Mesenchymal stem cell (in vitro differentiated cells and primary cell): ENCODE results near the gene MORC4.

Experiments used
- DNase-seq: peaks from one replicate; pipeline ENCODE4 v3.0.0-alpha.2; 2013
- H2AFZ ChIP-seq: one replicate; pipeline ENCODE4 v1.6.1; 2013; ENCODE audit warnings: low read depth, mild to moderate bottlenecking, control low read depth, inconsistent platforms, low read length, moderate library complexity
- H2AK5ac ChIP-seq: 2 replicates; pipeline ENCODE4 v1.6.1; 2013; ENCODE audit warnings: low read length, moderate library complexity, mild to moderate bottlenecking, inconsistent platforms; ENCODE audit not compliant: severe bottlenecking
- H2BK120ac ChIP-seq: one replicate; pipeline ENCODE4 v1.6.1; 2013; ENCODE audit warnings: low read depth, mild to moderate bottlenecking, inconsistent platforms, low read length, moderate library complexity
- H2BK12ac ChIP-seq, 2 experiments: one replicate each; pipeline ENCODE4 v1.6.1; 2013; ENCODE audit warnings: inconsistent platforms in 2 of 2, low read length in 2 of 2, mild to moderate bottlenecking in 2 of 2, moderate library complexity in 2 of 2, control low read depth in 1 of 2
- H2BK15ac ChIP-seq: one replicate; pipeline ENCODE4 v1.6.1; 2013; ENCODE audit warnings: mild to moderate bottlenecking, low read depth, inconsistent platforms; ENCODE audit not compliant: poor library complexity, severe bottlenecking
- H2BK5ac ChIP-seq: 2 replicates; pipeline ENCODE4 v1.6.1; 2013; ENCODE audit warnings: low read depth, mild to moderate bottlenecking, low read length, control low read depth, inconsistent platforms; ENCODE audit not compliant: poor library complexity, severe bottlenecking
- H3K14ac ChIP-seq, 2 experiments: one replicate each; pipeline ENCODE4 v1.6.1; 2013; ENCODE audit warnings: inconsistent platforms in 2 of 2, low read length in 2 of 2, control low read depth in 1 of 2, mild to moderate bottlenecking in 1 of 2, moderate library complexity in 1 of 2
- H3K18ac ChIP-seq, 2 experiments: one replicate each; pipeline ENCODE4 v1.6.1; 2013; ENCODE audit warnings: inconsistent platforms in 2 of 2, low read length in 2 of 2, control low read depth in 1 of 2, low read depth in 1 of 2, mild to moderate bottlenecking in 1 of 2
- H3K23ac ChIP-seq, 2 experiments: one replicate each; pipeline ENCODE4 v1.6.1; 2013; ENCODE audit warnings: inconsistent platforms in 2 of 2, low read length in 2 of 2, mild to moderate bottlenecking in 2 of 2, moderate library complexity in 2 of 2, control low read depth in 1 of 2
- H3K27ac ChIP-seq: 2 replicates; pipeline ENCODE4 v1.5.1; 2013; ENCODE audit warnings: mild to moderate bottlenecking, moderate library complexity, low read length, control low read depth, inconsistent platforms; ENCODE audit not compliant: poor library complexity, severe bottlenecking
- H3K27me3 ChIP-seq, 2 experiments: 2 replicates each; pipeline versions ENCODE4 v1.6.1 to v1.7.0; 2013; ENCODE audit warnings: low read length in 2 of 2, mild to moderate bottlenecking in 2 of 2, moderate library complexity in 2 of 2, control low read depth in 1 of 2, inconsistent platforms in 1 of 2; ENCODE audit not compliant: control insufficient read depth in 1 of 2, insufficient read depth in 1 of 2
- H3K36me3 ChIP-seq, 2 experiments: 2 replicates each; pipeline versions ENCODE4 v1.6.1 to v1.7.0; 2013; ENCODE audit warnings: low read length in 2 of 2, control low read depth in 1 of 2, inconsistent platforms in 1 of 2, low read depth in 1 of 2, mild to moderate bottlenecking in 1 of 2; ENCODE audit not compliant: insufficient read depth in 2 of 2, control insufficient read depth in 1 of 2
- H3K4ac ChIP-seq, 2 experiments: one replicate each; pipeline ENCODE4 v1.6.1; 2013; ENCODE audit warnings: inconsistent platforms in 2 of 2, low read length in 2 of 2, mild to moderate bottlenecking in 2 of 2, moderate library complexity in 2 of 2, control low read depth in 1 of 2, low read depth in 1 of 2
- H3K4me1 ChIP-seq: 2 replicates; pipeline ENCODE4 v1.6.1; 2013; ENCODE audit warnings: low read depth, low read length, control low read depth; ENCODE audit not compliant: control insufficient read depth, insufficient read depth
- H3K4me2 ChIP-seq: 2 replicates; pipeline ENCODE4 v1.6.1; 2013; ENCODE audit warnings: low read length, mild to moderate bottlenecking, inconsistent platforms; ENCODE audit not compliant: poor library complexity, severe bottlenecking
- H3K4me3 ChIP-seq, 2 experiments: 2 replicates each; pipeline versions ENCODE4 v1.5.1 to v1.7.0; 2013; ENCODE audit warnings: low read length in 2 of 2, mild to moderate bottlenecking in 2 of 2, control low read depth in 1 of 2, low read depth in 1 of 2; ENCODE audit not compliant: insufficient read depth in 1 of 2
- H3K79me1 ChIP-seq: replicated peaks from 2 replicates; pipeline ENCODE4 v1.6.1; 2013; ENCODE audit warnings: mild to moderate bottlenecking, control low read depth, low read length, inconsistent platforms; ENCODE audit not compliant: poor library complexity, severe bottlenecking
- H3K9ac ChIP-seq: 2 replicates; pipeline ENCODE4 v1.7.0; 2013; ENCODE audit warnings: mild to moderate bottlenecking, low read length, moderate library complexity
- H3K9me3 ChIP-seq: 2 replicates; pipeline ENCODE4 v1.7.0; 2013; ENCODE audit warnings: mild to moderate bottlenecking, low read length; ENCODE audit not compliant: control insufficient read depth
- H4K8ac ChIP-seq: one replicate; pipeline ENCODE4 v1.6.1; 2013; ENCODE audit warnings: inconsistent platforms, mild to moderate bottlenecking, low read length, moderate library complexity
- H4K91ac ChIP-seq: one replicate; pipeline ENCODE4 v1.6.1; 2013; ENCODE audit warnings: mild to moderate bottlenecking, low read length, inconsistent platforms
- WGBS: methylation state at CpG from one replicate; pipeline ENCODE4 v1.1.7; 2013; ENCODE audit warnings: mixed read lengths; 5-methylcytosine and 5-hydroxymethylcytosine counted together

Gene MORC4

GRCh38 chrX:106921637-106922036 is 78.4 kb downstream of the MORC4 start:
- no peak overlapping the region for H3K23ac ChIP-seq
- no peak overlapping the region for H4K91ac ChIP-seq
- no peak overlapping the region for H3K18ac ChIP-seq
- H3K79me1 ChIP-seq = no peaks in the 10 kb centered on the region
- peaks cover 12% of the 10 kb centered on the region for H3K4me1 ChIP-seq
- no peak overlapping the region for H3K14ac ChIP-seq
- peaks cover 0 to 40% of the 10 kb centered on the region in 2 experiments for H3K27me3 ChIP-seq
- no peak overlapping the region for H3K27ac ChIP-seq
- H4K8ac ChIP-seq = no peak overlapping the region
- H2AK5ac ChIP-seq = no peak overlapping the region
- H2AFZ ChIP-seq = no peak overlapping the region
- H3K9me3 ChIP-seq = no peaks in the 10 kb centered on the region
- no peak overlapping the region for H2BK120ac ChIP-seq
- H2BK12ac ChIP-seq = no peak overlapping the region
- H3K4ac ChIP-seq = no peak overlapping the region
- no peak overlapping the region for H2BK5ac ChIP-seq
- H3K36me3 ChIP-seq = no peaks in the 10 kb centered on the region
- WGBS = 90% methylated on average over 1 of the region's 2 CpGs
- H2BK15ac ChIP-seq = no peak overlapping the region
- DNase-seq = no peak
- no peak overlapping the region for H3K9ac ChIP-seq
- no peak overlapping the region for H3K4me3 ChIP-seq
- no peak overlapping the region for H3K4me2 ChIP-seq

- Histone ChIP-seq H3K18ac (no peak within 1 kb of the TSS), H3K4ac (no peak within 1 kb of the TSS), H3K4me1 (peaks cover 12% of the 10 kb centered on the region), H3K27me3 (peaks cover 0 to 50% of the 10 kb centered on the region in 2 experiments), H3K9me3 (no peaks in the 10 kb centered on the region), H2BK15ac (no peak within 1 kb of the TSS), H4K91ac (no peak within 1 kb of the TSS), H3K23ac (no peak within 1 kb of the TSS), H3K36me3 (no peaks in the 10 kb centered on the region), H4K8ac (no peak within 1 kb of the TSS), H2AK5ac (no peak within 1 kb of the TSS), H3K9ac (no peak within 1 kb of the TSS), H2AFZ (no peak within 1 kb of the TSS), H3K14ac (no peak within 1 kb of the TSS), H3K27ac (no peak within 1 kb of the TSS), H3K4me3 (no peak within 1 kb of the TSS), H2BK12ac (no peak within 1 kb of the TSS), H3K4me2 (no peak within 1 kb of the TSS), H2BK120ac (no peak within 1 kb of the TSS), H3K79me1 (no peaks in the 10 kb centered on the region), H2BK5ac (no peak within 1 kb of the TSS)
- 9% methylated on average over 2 of the region's 2 CpGs for WGBS
- DNase-seq = no peak
These were observed 80.0 kb downstream of the MORC4 start, which contains the start of gene CLDN2 for GRCh38 chrX:106919932-106920452. Gene CLDN2, plus strand, starts transcription at chrX:106920402. Its CDS starts 7,827 bp downstream, at chrX:106928229.

GRCh38 chrX:106917830-106918500 is 82.0 kb downstream of the MORC4 start:
- Histone ChIP-seq H3K23ac (no peak overlapping the region), H4K8ac (no peak overlapping the region), H3K4me1 (peaks cover 13% of the 10 kb centered on the region), H3K9me3 (no peaks in the 10 kb centered on the region), H3K27me3 (peaks cover 0 to 52% of the 10 kb centered on the region in 2 experiments), H2BK5ac (no peak overlapping the region), H3K36me3 (no peaks in the 10 kb centered on the region), H2AK5ac (peak overlapping the region; percentile 53), H2AFZ (no peak overlapping the region), H3K4me2 (no peak overlapping the region), H2BK12ac (no peak overlapping the region), H3K4me3 (no peak overlapping the region), H3K9ac (no peak overlapping the region), H2BK120ac (no peak overlapping the region), H3K79me1 (no peaks in the 10 kb centered on the region), H3K27ac (peak overlapping the region; percentile 50), H3K4ac (no peak overlapping the region), H3K18ac (no peak overlapping the region), H3K14ac (no peak overlapping the region), H4K91ac (no peak overlapping the region), H2BK15ac (no peak overlapping the region)
- WGBS = 54% methylated on average over 6 of the region's 6 CpGs
- peak; percentile 20 for DNase-seq

GRCh38 chrX:106912864-106913263 is 87.1 kb downstream of the MORC4 start:
- peaks cover 3% of the 10 kb centered on the region for H3K4me1 ChIP-seq
- H3K18ac ChIP-seq = no peak overlapping the region
- no peak overlapping the region for H2BK5ac ChIP-seq
- H3K23ac ChIP-seq = no peak overlapping the region
- H3K36me3 ChIP-seq = no peaks in the 10 kb centered on the region
- H3K79me1 ChIP-seq = no peaks in the 10 kb centered on the region
- H2AK5ac ChIP-seq = no peak overlapping the region
- DNase-seq = peak; percentile 34
- H2BK15ac ChIP-seq = no peak overlapping the region
- no peak overlapping the region for H3K27ac ChIP-seq
- no peak overlapping the region for H3K4me3 ChIP-seq
- H3K27me3 ChIP-seq = peaks cover 0 to 48% of the 10 kb centered on the region in 2 experiments
- H2BK12ac ChIP-seq = no peak overlapping the region
- H3K9me3 ChIP-seq = no peaks in the 10 kb centered on the region
- no peak overlapping the region for H4K91ac ChIP-seq
- no peak overlapping the region for H3K14ac ChIP-seq
- no peak overlapping the region for H4K8ac ChIP-seq
- H3K9ac ChIP-seq = no peak overlapping the region
- 100% methylated on average over 1 of the region's 2 CpGs for WGBS
- H2AFZ ChIP-seq = no peak overlapping the region
- H3K4me2 ChIP-seq = no peak overlapping the region
- H3K4ac ChIP-seq = no peak overlapping the region
- H2BK120ac ChIP-seq = no peak overlapping the region
